Activated CD4-positive, alpha-beta T cell treated with anti-CD3 and anti-CD28 coated beads for 48 hours (primary cell): Measurements from ENCODE around the gene SARS1.
"Not testable (repeated sequence)": the region's sequence is repeated elsewhere in the genome, so short reads cannot be mapped to it uniquely, and the experiment has no call there.

Experiments
- DNase-seq: peaks from one replicate; pipeline ENCODE4 v3.0.0-alpha.2; 2020

Gene SARS1

GRCh38 chr1:109213824-109214693, at the start of gene SARS1:
SARS1 (plus strand) TSS chr1:109213918; CDS start chr1:109213993, 75 bp downstream.
- DNase-seq: peak; percentile 89

GRCh38 chr1:109164538-109164937, 49.2 kb upstream of the SARS1 start:
- no peak for DNase-seq

GRCh38 chr1:109167001-109167506, 46.7 kb upstream of the SARS1 start:
- DNase-seq: no peak

GRCh38 chr1:109170035-109170764, 43.5 kb upstream of the SARS1 start:
- DNase-seq: no peak

GRCh38 chr1:109171646-109172045, 42.1 kb upstream of the SARS1 start:
- no peak for DNase-seq

- not testable (repeated sequence) for DNase-seq
Observed at GRCh38 chr1:109176349-109176748, 37.4 kb upstream of the SARS1 start.

- DNase-seq: not testable (repeated sequence)
Observed at GRCh38 chr1:109180715-109181084, 33.0 kb upstream of the SARS1 start.

GRCh38 chr1:109181085-109181806, 32.5 kb upstream of the SARS1 start:
- no peak for DNase-seq

GRCh38 chr1:109181807-109182163, 31.9 kb upstream of the SARS1 start:
- no peak for DNase-seq

GRCh38 chr1:109183058-109183738, 30.5 kb upstream of the SARS1 start:
- DNase-seq: no peak

- no peak for DNase-seq
Observed at GRCh38 chr1:109184687-109185086, 29.0 kb upstream of the SARS1 start.

- no peak for DNase-seq
Observed at GRCh38 chr1:109185357-109185756, 28.4 kb upstream of the SARS1 start.

- no peak for DNase-seq
Observed at GRCh38 chr1:109185990-109186732, 27.6 kb upstream of the SARS1 start.

- no peak for DNase-seq
Observed at GRCh38 chr1:109186733-109187086, 27.0 kb upstream of the SARS1 start.

- DNase-seq: no peak
Observed at GRCh38 chr1:109187127-109187526, 26.6 kb upstream of the SARS1 start.

- DNase-seq: no peak
Observed at GRCh38 chr1:109188200-109188599, 25.5 kb upstream of the SARS1 start.

GRCh38 chr1:109188781-109189180, 24.9 kb upstream of the SARS1 start:
- no peak for DNase-seq

- no peak for DNase-seq
Observed at GRCh38 chr1:109190189-109190588, 23.5 kb upstream of the SARS1 start.

- no peak for DNase-seq
Observed at GRCh38 chr1:109191377-109191776, 22.3 kb upstream of the SARS1 start.

- no peak for DNase-seq
Observed at GRCh38 chr1:109191891-109192290, 21.8 kb upstream of the SARS1 start.

GRCh38 chr1:109192433-109192832, 21.3 kb upstream of the SARS1 start:
- DNase-seq: no peak
